ENCODE measurements around the gene AGXT2.

AGXT2 gene

GRCh38 chr5:35082530-35082929 is 34.8 kb upstream of the AGXT2 start:
- TF ChIP-seq CTCF (IDR thresholded peaks at IDR 0.05; ENCODE audit: low read depth, low read length), result no peak
- no peak for DNase-seq
- Histone ChIP-seq H3K4me3 (ENCODE audit: low read depth, low read length) (no peak overlapping the region), H3K27ac (no peak overlapping the region), H3K36me3 (no peaks in the 10 kb centered on the region), H3K27me3 (ENCODE audit: insufficient read depth, low read depth, severe bottlenecking) (peaks cover 46% of the 10 kb centered on the region), H3K9me3 (ENCODE audit: severe bottlenecking) (peaks cover 5% of the 10 kb centered on the region)

- Histone ChIP-seq H3K27me3 (ENCODE audit: insufficient read depth, low read depth, severe bottlenecking) (peaks cover 35% of the 10 kb centered on the region), H3K4me3 (ENCODE audit: low read depth, low read length) (no peak overlapping the region), H3K9me3 (ENCODE audit: severe bottlenecking) (peaks cover 5% of the 10 kb centered on the region), H3K27ac (no peak overlapping the region), H3K36me3 (no peaks in the 10 kb centered on the region)
- no peak for DNase-seq
- no peak for TF ChIP-seq CTCF (IDR thresholded peaks at IDR 0.05; ENCODE audit: low read depth, low read length)
These were observed 33.4 kb upstream of the AGXT2 start for GRCh38 chr5:35081134-35081533.

- Histone ChIP-seq H3K9me3 (ENCODE audit: severe bottlenecking) (no peaks in the 10 kb centered on the region), H3K4me3 (ENCODE audit: low read depth, low read length) (no peak overlapping the region), H3K36me3 (no peaks in the 10 kb centered on the region), H3K27ac (no peak overlapping the region), H3K27me3 (ENCODE audit: insufficient read depth, low read depth, severe bottlenecking) (peaks cover 69% of the 10 kb centered on the region)
- DNase-seq, result no peak
- TF ChIP-seq CTCF (IDR thresholded peaks at IDR 0.05; ENCODE audit: low read depth, low read length), result no peak
These were observed 25.4 kb upstream of the AGXT2 start for GRCh38 chr5:35073160-35073559.

GRCh38 chr5:35069188-35069587 is 21.4 kb upstream of the AGXT2 start:
- no peak for DNase-seq
- Histone ChIP-seq H3K9me3 (ENCODE audit: severe bottlenecking) (no peaks in the 10 kb centered on the region), H3K27me3 (ENCODE audit: insufficient read depth, low read depth, severe bottlenecking) (peaks cover 83% of the 10 kb centered on the region), H3K27ac (no peak overlapping the region), H3K36me3 (no peaks in the 10 kb centered on the region), H3K4me3 (ENCODE audit: low read depth, low read length) (no peak overlapping the region)
- no peak for TF ChIP-seq CTCF (IDR thresholded peaks at IDR 0.05; ENCODE audit: low read depth, low read length)

GRCh38 chr5:35067985-35068384 is 20.2 kb upstream of the AGXT2 start:
- Histone ChIP-seq H3K9me3 (ENCODE audit: severe bottlenecking) (no peaks in the 10 kb centered on the region), H3K4me3 (ENCODE audit: low read depth, low read length) (no peak overlapping the region), H3K27me3 (ENCODE audit: insufficient read depth, low read depth, severe bottlenecking) (peaks cover 81% of the 10 kb centered on the region), H3K36me3 (no peaks in the 10 kb centered on the region), H3K27ac (no peak overlapping the region)
- TF ChIP-seq CTCF (IDR thresholded peaks at IDR 0.05; ENCODE audit: low read depth, low read length), result no peak
- DNase-seq, result no peak

- Histone ChIP-seq H3K27ac (no peak overlapping the region), H3K27me3 (ENCODE audit: insufficient read depth, low read depth, severe bottlenecking) (peaks cover 81% of the 10 kb centered on the region), H3K9me3 (ENCODE audit: severe bottlenecking) (no peaks in the 10 kb centered on the region), H3K36me3 (no peaks in the 10 kb centered on the region), H3K4me3 (ENCODE audit: low read depth, low read length) (no peak overlapping the region)
- DNase-seq, result no peak
- TF ChIP-seq CTCF (IDR thresholded peaks at IDR 0.05; ENCODE audit: low read depth, low read length), result no peak
These were observed 18.6 kb upstream of the AGXT2 start for GRCh38 chr5:35066260-35066795.
